ES-I3 (cell line): ENCODE results near the gene METTL9.
"Not testable (repeated sequence)": the region's sequence is repeated elsewhere in the genome, so short reads cannot be mapped to it uniquely, and the experiment has no call there.

Experiments
- H3K36me3 ChIP-seq: 2 replicates; pipeline ENCODE4 v1.6.1; 2013; ENCODE audit warnings: mild to moderate bottlenecking, low read length, control low read depth, moderate library complexity; ENCODE audit not compliant: insufficient read depth
- H3K4me1 ChIP-seq: 2 replicates; pipeline ENCODE4 v1.6.1; 2013; ENCODE audit warnings: mild to moderate bottlenecking, control low read depth, low read length; ENCODE audit not compliant: insufficient read depth
- H3K9ac ChIP-seq: 2 replicates; pipeline ENCODE4 v1.6.1; 2013; ENCODE audit warnings: low read depth, mild to moderate bottlenecking, low read length, moderate library complexity
- H3K9me3 ChIP-seq: 2 replicates; pipeline ENCODE4 v1.6.1; 2013; ENCODE audit warnings: mild to moderate bottlenecking, low read length, moderate library complexity; ENCODE audit not compliant: control insufficient read depth, insufficient read depth

Gene METTL9

GRCh38 chr16:21590287-21590686, 9.1 kb upstream of the METTL9 start:
- H3K9ac ChIP-seq = no peak overlapping the region
- H3K4me1 ChIP-seq = no peaks in the 10 kb centered on the region
- H3K9me3 ChIP-seq = no peaks in the 10 kb centered on the region
- no peaks in the 10 kb centered on the region for H3K36me3 ChIP-seq

- Histone ChIP-seq H3K9me3 (no peaks in the 10 kb centered on the region), H3K36me3 (no peaks in the 10 kb centered on the region), H3K9ac (no peak overlapping the region), H3K4me1 (no peaks in the 10 kb centered on the region)
Observed at GRCh38 chr16:21590796-21591195, 8.6 kb upstream of the METTL9 start.

GRCh38 chr16:21592191-21592590, 7.2 kb upstream of the METTL9 start:
- no peak overlapping the region for H3K9ac ChIP-seq

GRCh38 chr16:21593530-21594289, 5.7 kb upstream of the METTL9 start:
- no peaks in the 10 kb centered on the region for H3K9me3 ChIP-seq
- H3K9ac ChIP-seq = no peak overlapping the region
- H3K36me3 ChIP-seq = no peaks in the 10 kb centered on the region
- H3K4me1 ChIP-seq = no peaks in the 10 kb centered on the region

More at GRCh38 chr16:21592191-21592590, 7.2 kb upstream of the METTL9 start:
- Histone ChIP-seq H3K4me1 (no peaks in the 10 kb centered on the region), H3K36me3 (no peaks in the 10 kb centered on the region), H3K9me3 (no peaks in the 10 kb centered on the region)

GRCh38 chr16:21597561-21598030, 1.8 kb upstream of the METTL9 start:
- H3K36me3 ChIP-seq = no peaks in the 10 kb centered on the region
- no peak overlapping the region for H3K9ac ChIP-seq
- H3K9me3 ChIP-seq = no peaks in the 10 kb centered on the region
- H3K4me1 ChIP-seq = no peaks in the 10 kb centered on the region

GRCh38 chr16:21598206-21598605, 1.2 kb upstream of the METTL9 start:
- no peaks in the 10 kb centered on the region for H3K36me3 ChIP-seq
- H3K9ac ChIP-seq = peak overlapping the region; percentile 97
- H3K4me1 ChIP-seq = no peaks in the 10 kb centered on the region
- H3K9me3 ChIP-seq = no peaks in the 10 kb centered on the region

GRCh38 chr16:21598701-21599121, 666 bp upstream of the METTL9 start:
- no peaks in the 10 kb centered on the region for H3K4me1 ChIP-seq
- peak overlapping the region; percentile 97 for H3K9ac ChIP-seq
- H3K9me3 ChIP-seq = no peaks in the 10 kb centered on the region
- no peaks in the 10 kb centered on the region for H3K36me3 ChIP-seq

- H3K9me3 ChIP-seq = no peaks in the 10 kb centered on the region
- no peaks in the 10 kb centered on the region for H3K36me3 ChIP-seq
- H3K4me1 ChIP-seq = no peaks in the 10 kb centered on the region
- peak overlapping the region; percentile 97 for H3K9ac ChIP-seq
Observed at GRCh38 chr16:21600031-21600773, 825 bp downstream of the METTL9 start.

- Histone ChIP-seq H3K9ac (no peak overlapping the region), H3K9me3 (no peaks in the 10 kb centered on the region), H3K4me1 (no peaks in the 10 kb centered on the region), H3K36me3 (no peaks in the 10 kb centered on the region)
Observed at GRCh38 chr16:21602785-21603184, 3.4 kb downstream of the METTL9 start.

GRCh38 chr16:21603928-21604327, 4.6 kb downstream of the METTL9 start:
- Histone ChIP-seq H3K36me3 (no peaks in the 10 kb centered on the region), H3K9ac (no peak overlapping the region), H3K9me3 (no peaks in the 10 kb centered on the region), H3K4me1 (peaks cover 5% of the 10 kb centered on the region; the same call in 1 of the 2 replicates)

GRCh38 chr16:21605848-21606247, 6.5 kb downstream of the METTL9 start:
- not testable (repeated sequence) for H3K9me3 ChIP-seq, H3K9ac ChIP-seq, H3K36me3 ChIP-seq
- H3K4me1 ChIP-seq = peaks cover 23% of the 10 kb centered on the region

GRCh38 chr16:21608639-21609328, 9.4 kb downstream of the METTL9 start:
- Histone ChIP-seq H3K9ac (no peak overlapping the region), H3K9me3 (no peaks in the 10 kb centered on the region), H3K36me3 (no peaks in the 10 kb centered on the region), H3K4me1 (peaks cover 32% of the 10 kb centered on the region)

GRCh38 chr16:21610006-21610544, 10.7 kb downstream of the METTL9 start:
- H3K9ac ChIP-seq = no peak overlapping the region

GRCh38 chr16:21610766-21611165, 11.4 kb downstream of the METTL9 start:
- H3K4me1 ChIP-seq = peaks cover 32% of the 10 kb centered on the region
- H3K9ac ChIP-seq = no peak overlapping the region
- no peaks in the 10 kb centered on the region for H3K36me3 ChIP-seq
- no peaks in the 10 kb centered on the region for H3K9me3 ChIP-seq

More at GRCh38 chr16:21610006-21610544, 10.7 kb downstream of the METTL9 start:
- no peaks in the 10 kb centered on the region for H3K9me3 ChIP-seq
- peaks cover 32% of the 10 kb centered on the region for H3K4me1 ChIP-seq
- H3K36me3 ChIP-seq = no peaks in the 10 kb centered on the region
